ENCODE data around the gene C4orf51.

Gene C4orf51

DNA sequence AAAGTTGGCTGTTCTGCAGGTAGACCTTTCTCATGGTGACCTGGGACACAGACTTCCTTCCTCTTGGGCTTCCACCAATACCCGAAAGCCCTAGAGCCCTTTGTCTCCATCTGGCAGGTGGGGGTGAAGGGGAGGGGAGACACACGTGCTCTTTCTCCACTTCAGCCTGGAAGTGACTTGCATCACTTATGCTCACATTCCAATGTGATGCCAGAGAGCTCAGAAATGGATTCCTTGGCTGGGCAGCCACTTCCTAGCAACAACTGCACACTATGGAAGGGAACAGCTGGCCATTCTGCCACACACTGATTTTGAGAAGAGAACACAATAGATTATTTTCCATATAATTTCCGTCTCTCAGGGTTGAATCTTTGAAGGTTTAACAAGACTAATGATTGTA is 36.3 kb downstream of the C4orf51 start:
- DNase-seq: no peak

- DNase-seq: no peak
Measured at GRCh38 chr4:145716661-145717200, 36.8 kb downstream of the C4orf51 start.

GRCh38 chr4:145719752-145720624 is 40.0 kb downstream of the C4orf51 start:
- no peak for DNase-seq

- DNase-seq: no peak
Measured at GRCh38 chr4:145720656-145721055, 40.7 kb downstream of the C4orf51 start.

DNA sequence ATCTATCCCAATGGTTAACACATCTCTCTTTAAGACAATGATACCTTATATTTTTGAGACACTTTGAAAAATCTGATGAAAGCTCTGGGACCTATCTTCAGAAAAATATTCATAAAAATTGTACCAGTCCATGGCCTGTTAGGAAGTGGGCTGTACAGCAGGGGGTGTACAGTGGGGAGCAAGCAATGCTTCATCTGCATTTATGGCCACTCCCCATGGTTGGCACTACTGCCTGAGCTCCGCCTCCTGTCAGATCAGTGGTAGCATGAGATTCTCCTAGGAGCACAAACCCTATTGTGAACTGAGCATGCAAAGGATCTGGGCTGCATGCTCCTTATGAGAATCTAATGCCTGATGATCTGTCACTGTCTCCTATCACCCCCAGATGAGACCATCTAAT is 42.6 kb downstream of the C4orf51 start:
- DNase-seq: no peak

GRCh38 chr4:145723336-145723735 is 43.4 kb downstream of the C4orf51 start:
- no peak for DNase-seq

GRCh38 chr4:145730026-145730425 is 50.1 kb downstream of the C4orf51 start:
- DNase-seq: no peak

DNA sequence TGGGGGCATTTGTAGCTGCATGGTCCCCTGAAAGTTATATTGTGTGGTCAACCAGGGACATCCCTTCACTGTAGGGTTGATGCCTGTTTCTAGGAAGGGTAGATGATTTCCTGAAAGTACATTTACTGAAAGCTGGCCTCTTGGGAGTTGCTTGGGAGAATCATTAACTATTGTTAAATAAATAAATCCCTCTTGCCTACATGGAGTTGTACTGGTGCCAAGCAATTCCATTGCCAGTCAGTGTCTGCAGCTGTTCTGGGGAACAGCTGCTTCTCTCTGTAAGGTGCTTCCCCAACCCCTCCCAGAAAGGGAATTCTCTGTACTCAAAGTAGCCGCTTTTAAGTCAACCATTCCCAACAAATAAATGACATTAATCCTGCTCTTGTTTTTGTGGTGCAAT is 51.1 kb downstream of the C4orf51 start:
- no peak for DNase-seq

- no peak for DNase-seq
Measured at GRCh38 chr4:145732001-145732815, 52.3 kb downstream of the C4orf51 start.

DNA sequence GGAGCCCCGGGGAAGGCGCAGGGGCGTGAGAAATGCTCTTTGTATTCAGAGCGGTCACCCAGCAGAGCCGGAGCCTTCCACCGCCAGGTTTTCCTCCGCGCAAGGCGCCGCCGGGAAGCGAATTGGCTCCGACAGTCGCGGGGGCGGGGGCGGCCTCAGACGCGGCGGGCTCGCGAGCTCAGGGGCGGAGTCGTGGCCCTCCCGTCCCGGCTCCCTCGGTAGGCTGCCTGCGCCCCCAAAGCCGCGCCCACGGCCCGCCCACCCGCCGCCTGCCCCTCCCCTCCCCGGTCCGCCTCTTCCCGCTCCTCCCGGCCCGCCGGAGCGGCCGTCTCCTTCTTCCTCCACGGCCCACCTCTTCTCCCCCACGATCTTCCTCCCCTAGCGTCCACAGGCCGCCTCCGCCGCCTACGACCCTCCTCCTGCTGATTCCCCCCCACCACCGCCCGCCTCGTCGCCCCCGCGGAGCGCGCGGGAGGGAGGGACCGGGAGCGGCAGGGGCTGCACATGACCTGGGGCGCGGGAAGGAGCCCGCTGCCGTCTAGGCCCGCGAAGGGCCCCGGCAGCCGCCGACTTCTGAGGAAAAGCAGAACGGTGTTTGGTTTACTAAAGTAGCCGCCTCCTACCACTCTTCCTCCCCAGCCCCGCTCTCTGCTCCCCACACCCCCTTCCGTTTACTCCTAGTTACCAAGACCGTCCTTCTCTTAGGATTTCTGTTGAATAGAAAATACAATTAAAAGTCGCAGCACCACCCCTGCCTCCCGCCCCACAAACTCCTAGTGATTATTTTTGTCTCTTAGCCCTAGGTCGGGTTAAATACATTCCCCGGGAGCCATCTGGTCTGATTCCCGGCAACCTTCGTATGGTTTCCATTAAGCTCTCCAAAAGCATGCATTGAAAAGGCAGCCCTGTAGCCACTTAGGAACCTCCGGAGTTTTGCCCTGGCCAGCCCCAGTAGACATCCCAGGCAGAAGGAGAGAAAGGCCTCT is 53.2 kb downstream of the C4orf51 start:
- DNase-seq: peak; percentile 27 to 68

- DNase-seq: no peak
Measured at GRCh38 chr4:145734031-145734430, 54.1 kb downstream of the C4orf51 start.

- DNase-seq: no peak
Measured at GRCh38 chr4:145734576-145735346, 54.8 kb downstream of the C4orf51 start.

GRCh38 chr4:145735347-145735675 is 55.4 kb downstream of the C4orf51 start:
- DNase-seq: no peak

DNA sequence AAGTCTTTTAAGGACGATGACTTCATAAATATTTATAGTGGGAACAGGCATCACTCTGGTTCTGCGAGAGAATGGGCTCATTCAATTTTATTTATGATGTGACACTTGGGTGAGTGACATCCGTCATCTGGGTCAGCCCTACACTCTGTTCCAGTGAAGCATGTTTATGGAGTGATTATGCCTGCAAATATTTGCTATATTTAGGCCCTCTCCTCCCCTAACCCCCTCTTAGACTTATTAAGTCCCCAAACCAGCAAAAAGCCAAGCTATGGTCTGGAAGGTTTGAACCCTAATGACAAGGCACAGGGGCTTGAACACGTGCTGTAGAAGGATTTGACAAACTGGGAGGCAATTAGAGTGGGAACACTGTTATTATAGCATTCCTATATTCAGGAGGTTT is 55.9 kb downstream of the C4orf51 start:
- no peak for DNase-seq

GRCh38 chr4:145736241-145736831 is 56.4 kb downstream of the C4orf51 start:
- DNase-seq: no peak

GRCh38 chr4:145739845-145740244 is 59.9 kb downstream of the C4orf51 start:
- no peak for DNase-seq

DNA sequence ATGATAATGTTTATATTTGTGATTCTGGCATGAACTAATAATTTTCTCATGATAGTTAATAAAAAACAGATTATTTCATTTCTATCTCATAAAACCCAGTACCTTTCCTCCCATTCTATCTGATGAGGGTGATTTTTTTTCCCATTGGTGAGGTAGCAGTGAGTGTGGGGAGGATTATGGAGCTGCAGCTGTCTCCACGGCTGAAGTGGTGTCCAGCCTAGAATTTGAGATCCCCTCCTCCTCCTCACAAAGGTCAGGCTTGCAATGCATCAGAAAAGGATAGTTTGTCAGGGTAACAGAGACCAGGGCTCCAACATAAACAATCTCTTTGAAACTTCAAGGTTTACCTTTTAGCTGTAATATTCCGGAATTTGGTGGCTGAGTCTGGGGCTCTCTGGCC is 60.9 kb downstream of the C4orf51 start:
- no peak for DNase-seq

- DNase-seq: no peak
Measured at GRCh38 chr4:145743641-145744040, 63.7 kb downstream of the C4orf51 start.

- DNase-seq: no peak
Measured at GRCh38 chr4:145755802-145756201, 75.9 kb downstream of the C4orf51 start.

DNA sequence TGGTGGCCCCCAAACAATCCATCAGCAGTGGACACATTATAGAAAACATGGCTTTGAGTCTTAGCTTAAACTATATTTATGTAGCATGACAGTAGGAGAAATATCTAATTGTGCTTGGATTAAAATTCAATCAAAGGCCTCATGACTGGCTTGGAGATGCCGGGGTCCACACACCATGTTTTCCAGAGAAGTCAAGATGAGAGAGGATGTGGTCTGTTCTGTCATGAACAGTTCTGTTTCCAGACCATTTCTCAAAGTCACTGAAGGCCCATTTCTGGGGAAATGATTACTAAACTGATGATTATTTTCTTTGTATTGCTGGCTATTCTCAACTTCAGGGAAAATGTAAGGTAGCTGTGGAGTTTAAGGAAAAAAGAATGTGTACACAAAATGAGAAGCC is 76.3 kb downstream of the C4orf51 start:
- DNase-seq: no peak

GRCh38 chr4:145757188-145757587 is 77.2 kb downstream of the C4orf51 start:
- DNase-seq: no peak

Data from bone marrow (tissue), 2 donors.